HFF-Myc (cell line): Measurements from ENCODE around the gene PSMB5.
"Not testable (repeated sequence)": the region's sequence is repeated elsewhere in the genome, so short reads cannot be mapped to it uniquely, and the experiment has no call there.

ENCODE experiments used
- DNase-seq: peaks from one replicate; pipeline ENCODE4 v3.0.0-alpha.2; 2011; ENCODE audit warnings: low read depth; ENCODE audit errors: extremely low read depth
- H3K4me3 ChIP-seq: replicated peaks from 2 replicates; pipeline ENCODE4 v1.5.1; 2011; ENCODE audit warnings: low read depth, mild to moderate bottlenecking, control low read depth, low read length
- CTCF ChIP-seq: IDR thresholded peaks from 2 replicates; pipeline ENCODE4 v1.5.1; 2012; ENCODE audit warnings: mild to moderate bottlenecking, low read depth, low read length, control low read depth; ENCODE audit errors: missing control alignments

PSMB5 gene

GRCh38 chr14:23009939-23010726 lies 24.6 kb downstream of the PSMB5 start, which contains the start of gene C14orf93:
TSS of gene C14orf93 (minus strand) at chr14:23010143. CDS start at chr14:22999023, 11,120 bp downstream.
- peak within 1 kb of the TSS; percentile 41 for H3K4me3 ChIP-seq
- no peak for DNase-seq
- no peak for TF ChIP-seq CTCF

- peak overlapping the region; percentile 41 for H3K4me3 ChIP-seq
- no peak for TF ChIP-seq CTCF
- DNase-seq = no peak
Observed at GRCh38 chr14:23009483-23009938, 25.2 kb downstream of the PSMB5 start.

GRCh38 chr14:23008831-23009230 lies 25.9 kb downstream of the PSMB5 start:
- H3K4me3 ChIP-seq = 0 out of 2 replicates have a peak overlapping the region, but pooled peaks have one; percentile 1
- no peak for TF ChIP-seq CTCF
- peak; percentile 38 for DNase-seq

- DNase-seq = peak; percentile 96
- H3K4me3 ChIP-seq = peak overlapping the region; percentile 50
- peak; percentile 3 for TF ChIP-seq CTCF
Observed at GRCh38 chr14:23006544-23007419, 27.9 kb downstream of the PSMB5 start.

- DNase-seq = no peak
- H3K4me3 ChIP-seq = peak overlapping the region; percentile 50
- TF ChIP-seq CTCF = no peak
Observed at GRCh38 chr14:23006188-23006534, 28.5 kb downstream of the PSMB5 start.

- DNase-seq = no peak
- TF ChIP-seq CTCF = no peak
- H3K4me3 ChIP-seq = peak overlapping the region; percentile 50; the same call in 1 of the 2 replicates
Observed at GRCh38 chr14:23005451-23006187, 29.1 kb downstream of the PSMB5 start.

GRCh38 chr14:23004274-23004673 lies 30.4 kb downstream of the PSMB5 start:
- H3K4me3 ChIP-seq, DNase-seq: not testable (repeated sequence)
